GM18861 (cell line): Measurements from ENCODE around the gene PIH1D1.

Experiments used
- ATAC-seq: cut with Tn5 transposase; IDR thresholded peaks from one replicate; pipeline ENCODE4 v1.9.1; 2021; ENCODE audit not compliant: unreplicated experiment

The PIH1D1 gene

GRCh38 chr19:49436381-49437017, 15.1 kb downstream of the PIH1D1 start:
- ATAC-seq = no peak

- ATAC-seq = no peak
Observed at GRCh38 chr19:49435670-49436069, 15.9 kb downstream of the PIH1D1 start.

GRCh38 chr19:49434907-49435583, 16.6 kb downstream of the PIH1D1 start:
- no peak for ATAC-seq

- ATAC-seq = no peak
Observed at GRCh38 chr19:49433240-49433901, 18.2 kb downstream of the PIH1D1 start.

GRCh38 chr19:49432141-49433073, 19.2 kb downstream of the PIH1D1 start:
- no peak for ATAC-seq

GRCh38 chr19:49431330-49431749, 20.3 kb downstream of the PIH1D1 start:
- no peak for ATAC-seq

- no peak for ATAC-seq
Observed at GRCh38 chr19:49430678-49431329, 20.8 kb downstream of the PIH1D1 start.

- no peak for ATAC-seq
Observed at GRCh38 chr19:49430172-49430677, 21.4 kb downstream of the PIH1D1 start.

- no peak for ATAC-seq
Observed at GRCh38 chr19:49428547-49429451, 22.8 kb downstream of the PIH1D1 start.

GRCh38 chr19:49427855-49428546, 23.6 kb downstream of the PIH1D1 start:
- no peak for ATAC-seq

GRCh38 chr19:49427339-49427738, 24.3 kb downstream of the PIH1D1 start:
- no peak for ATAC-seq

- ATAC-seq = no peak
Observed at GRCh38 chr19:49425922-49426592, 25.6 kb downstream of the PIH1D1 start.

- ATAC-seq = no peak
Observed at GRCh38 chr19:49425178-49425577, 26.4 kb downstream of the PIH1D1 start, which contains the start of gene GFY. GFY (plus strand) TSS chr19:49425388; CDS start chr19:49426431, 1,043 bp downstream.

GRCh38 chr19:49423985-49424303, 27.7 kb downstream of the PIH1D1 start:
- ATAC-seq = no peak

- ATAC-seq = no peak
Observed at GRCh38 chr19:49423071-49423984, 28.3 kb downstream of the PIH1D1 start, which contains the start of gene PTH2. PTH2 (minus strand) TSS chr19:49423441; CDS start chr19:49423339, 102 bp downstream.

GRCh38 chr19:49422407-49423070, 29.1 kb downstream of the PIH1D1 start:
- ATAC-seq = no peak

- ATAC-seq = no peak
Observed at GRCh38 chr19:49421878-49422202, 29.8 kb downstream of the PIH1D1 start.
